H1 (cell line): ENCODE measurements around the gene JAKMIP2. TPM values are rescaled to one million over a fixed set of nuclear protein-coding genes. Genes with fewer than 3 reads are reported as not detected.

Source experiments
- ASH2L ChIP-seq: fragments of 200-600, 300-600 bp; sonication (generic); IDR thresholded peaks from one replicate; pipeline ENCODE4 v1.7.1; 2017; ENCODE audit warnings: low read length
- CTCF ChIP-seq, 3 experiments: IDR thresholded peaks; 1 replicate in 2 of 3; 2 replicates in 1 of 3; pipeline versions ENCODE4 v1.5.1 to v1.6.1; 2011; ENCODE audit warnings: low read length in 3 of 3, mild to moderate bottlenecking in 3 of 3, inconsistent platforms in 2 of 3, low read depth in 1 of 3, moderate library complexity in 1 of 3; ENCODE audit not compliant: insufficient read depth in 1 of 3; ENCODE audit errors: control extremely low read depth in 1 of 3
- EP300 ChIP-seq, 2 experiments: IDR thresholded peaks; 1 replicate in 1 of 2; 2 replicates in 1 of 2; pipeline ENCODE4 v1.6.1; 2011 to 2012; ENCODE audit warnings: low read depth in 2 of 2, low read length in 2 of 2, mild to moderate bottlenecking in 2 of 2, borderline replicate concordance in 1 of 2, inconsistent platforms in 1 of 2, moderate library complexity in 1 of 2
- EZH2 ChIP-seq: fragments of 200-600 bp; sonication (generic); IDR thresholded peaks from 2 replicates; pipeline ENCODE4 v1.7.1; 2012; ENCODE audit warnings: low read depth, mild to moderate bottlenecking, moderate library complexity, low read length, inconsistent platforms; ENCODE audit not compliant: severe bottlenecking
- POU5F1 ChIP-seq: IDR thresholded peaks from 2 replicates; pipeline ENCODE4 v1.6.1; 2011; ENCODE audit warnings: low read depth, mild to moderate bottlenecking, low read length, moderate library complexity
- RFX5 ChIP-seq: IDR thresholded peaks from 2 replicates; pipeline ENCODE4 v1.6.1; 2011; ENCODE audit warnings: low read depth, low read length, improper control_type of control experiment, borderline replicate concordance
- SP1 ChIP-seq: IDR thresholded peaks from 2 replicates; pipeline ENCODE4 v1.6.1; 2011; ENCODE audit warnings: low read depth, low read length
- SUZ12 ChIP-seq: fragments of 200-600 bp; sonication (generic); IDR thresholded peaks from 2 replicates; pipeline ENCODE4 v1.6.1; 2012; ENCODE audit warnings: mild to moderate bottlenecking, inconsistent platforms, low read length, moderate library complexity, mixed read lengths
- polyA plus RNA-seq, 7 experiments: library from polyadenylated mRNA; depleted of rRNA in 3 of 7; stranded (reverse) in 5 of 7; unstranded in 2 of 7; fragments of >200 nt in 5 of 7; fragments of 200-250 nt in 2 of 7; gene quantifications; 1 replicate in 5 of 7; 2 replicates in 1 of 7; 4 replicates in 1 of 7; pipeline versions ENCODE4 v1.2.1 to v1.2.3, GENCODE V29; 2011 to 2013; ENCODE audit warnings: missing spikeins in 2 of 7, mixed read lengths in 2 of 7
- total RNA-seq: library from RNA; stranded (reverse); fragmentation: NEBNext Ultra II Directional; extraction: Animal tissue kit (Norgen Biotek cat#: 25700); gene quantifications from 2 replicates; pipeline ENCODE4 v1.2.1, GENCODE V29; 2021
- TF ChIP-seq, protein P1 (sequence below): IDR thresholded peaks from 2 replicates; pipeline ENCODE4 v1.6.1; 2012; ENCODE audit warnings: low read length, inconsistent platforms

The JAKMIP2 gene
- total and polyA plus RNA-seq, 2 of the 8 experiments (the other 6 are each of a cell fraction or from before 2014, with no cell fraction given): 2.4 to 13.6 TPM

- TF ChIP-seq CTCF (IDR thresholded peaks at IDR 0.05; ENCODE audit: control extremely low read depth in 1 of 3, insufficient read depth in 1 of 3, low read depth in 1 of 3, low read length in 3 of 3) (no peak), POU5F1 (no peak), RFX5 (no peak), SUZ12 (no peak), SP1 (no peak), ASH2L (no peak), EZH2 (no peak), EP300 (IDR thresholded peaks at IDR 0.05; ENCODE audit: borderline replicate concordance in 1 of 2, low read depth in 2 of 2, low read length in 2 of 2) (no peak)
- TF ChIP-seq, protein P1, sequence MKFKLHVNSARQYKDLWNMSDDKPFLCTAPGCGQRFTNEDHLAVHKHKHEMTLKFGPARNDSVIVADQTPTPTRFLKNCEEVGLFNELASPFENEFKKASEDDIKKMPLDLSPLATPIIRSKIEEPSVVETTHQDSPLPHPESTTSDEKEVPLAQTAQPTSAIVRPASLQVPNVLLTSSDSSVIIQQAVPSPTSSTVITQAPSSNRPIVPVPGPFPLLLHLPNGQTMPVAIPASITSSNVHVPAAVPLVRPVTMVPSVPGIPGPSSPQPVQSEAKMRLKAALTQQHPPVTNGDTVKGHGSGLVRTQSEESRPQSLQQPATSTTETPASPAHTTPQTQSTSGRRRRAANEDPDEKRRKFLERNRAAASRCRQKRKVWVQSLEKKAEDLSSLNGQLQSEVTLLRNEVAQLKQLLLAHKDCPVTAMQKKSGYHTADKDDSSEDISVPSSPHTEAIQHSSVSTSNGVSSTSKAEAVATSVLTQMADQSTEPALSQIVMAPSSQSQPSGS: no peak
These were observed 87.8 kb downstream of the JAKMIP2 start (continued) for GRCh38 chr5:147694772-147695171.
